Stimulated activated CD4-positive, alpha-beta T cell treated with anti-CD3 and anti-CD28 coated beads, Interleukin-2, amount 100 ng/mL, for 48 hours (primary cell): Measurements from ENCODE around the gene SHB.

Source experiments
- DNase-seq, 2 donors: peaks; one replicate each; pipeline ENCODE4 v3.0.0-alpha.2; 2020

SHB gene

DNA sequence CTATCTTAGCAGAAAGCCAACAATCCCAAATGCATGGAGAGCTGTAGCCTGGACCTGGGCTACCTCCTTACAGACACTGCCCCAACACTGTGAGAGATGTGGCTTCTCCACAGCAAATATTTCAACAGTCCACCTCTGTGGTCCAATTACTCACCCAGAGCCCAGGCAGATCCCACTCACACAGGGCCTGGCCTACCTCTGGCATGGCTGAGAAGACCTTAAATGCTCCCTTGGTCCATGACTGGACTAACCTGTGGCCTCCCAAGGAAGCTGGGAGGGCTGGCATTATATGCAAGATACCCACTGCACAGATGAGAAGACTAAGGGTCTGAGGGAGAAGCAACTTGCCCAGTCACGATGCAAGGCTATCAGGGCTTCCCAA, 142.3 kb downstream of the SHB start:
- no peak for DNase-seq

DNA sequence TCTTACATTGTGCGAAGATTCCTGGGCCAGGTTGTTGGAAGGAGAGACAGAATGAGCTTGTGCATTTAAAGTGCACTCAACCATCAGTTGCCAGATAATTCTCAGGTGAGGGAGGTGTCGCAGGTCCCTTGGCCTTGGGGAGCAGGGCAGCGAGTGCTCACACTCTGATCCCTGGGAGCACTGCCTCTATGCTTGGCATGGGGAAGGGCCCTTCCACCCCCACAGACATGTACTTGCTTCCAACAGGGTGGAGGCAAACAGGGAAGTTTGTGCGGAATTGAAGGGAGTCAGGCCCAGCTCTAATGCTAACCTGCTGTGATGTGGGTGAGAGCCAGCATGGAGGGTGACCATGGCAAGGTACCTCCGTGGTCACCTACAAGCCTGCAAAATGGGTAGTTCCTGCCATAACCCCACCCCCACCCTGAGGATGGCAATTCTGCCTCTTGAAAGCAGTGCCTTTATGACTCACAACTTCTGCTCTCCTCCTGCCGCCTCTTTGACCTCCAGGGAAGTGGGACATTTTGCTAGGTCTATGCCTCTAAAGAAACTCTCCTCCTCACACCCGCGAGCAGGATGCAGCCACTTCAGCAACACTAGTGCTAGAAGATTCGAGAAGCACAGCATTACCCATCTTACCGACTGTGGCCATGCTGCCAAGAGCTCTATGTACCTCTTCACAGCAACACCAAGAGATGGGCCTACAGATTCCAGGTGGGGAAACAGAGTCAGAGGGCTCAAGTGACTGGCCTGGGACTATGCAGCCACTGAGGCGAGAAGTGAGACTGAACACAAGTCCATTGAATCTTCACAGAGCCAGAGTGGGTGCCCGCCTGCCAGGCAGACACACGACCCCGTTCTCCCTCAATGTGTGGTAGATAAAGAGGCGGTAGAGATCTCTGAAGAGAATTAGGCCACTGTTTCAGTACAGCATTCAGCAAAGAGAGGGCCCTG, 143.0 kb downstream of the SHB start:
- no peak for DNase-seq

DNA sequence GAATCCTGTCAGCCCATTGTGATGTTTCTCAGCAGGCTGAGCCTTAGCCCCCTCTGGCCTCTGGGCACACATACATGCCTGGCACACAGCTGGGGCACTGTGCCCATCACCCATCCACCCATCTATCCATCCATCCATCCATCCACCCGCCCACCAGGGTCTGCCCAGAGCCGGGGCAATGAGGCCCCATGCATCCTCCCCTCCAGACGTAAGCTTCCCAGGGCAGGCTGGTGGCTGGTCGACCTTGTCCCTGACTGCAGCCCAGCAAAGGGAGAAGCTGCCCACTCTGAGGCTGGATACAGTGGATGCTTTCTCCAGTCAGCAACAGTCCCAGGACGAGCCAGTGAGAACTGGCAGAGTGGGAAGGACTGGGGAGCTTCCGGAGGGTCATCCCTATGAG, 144.0 kb downstream of the SHB start:
- DNase-seq = no peak

DNA sequence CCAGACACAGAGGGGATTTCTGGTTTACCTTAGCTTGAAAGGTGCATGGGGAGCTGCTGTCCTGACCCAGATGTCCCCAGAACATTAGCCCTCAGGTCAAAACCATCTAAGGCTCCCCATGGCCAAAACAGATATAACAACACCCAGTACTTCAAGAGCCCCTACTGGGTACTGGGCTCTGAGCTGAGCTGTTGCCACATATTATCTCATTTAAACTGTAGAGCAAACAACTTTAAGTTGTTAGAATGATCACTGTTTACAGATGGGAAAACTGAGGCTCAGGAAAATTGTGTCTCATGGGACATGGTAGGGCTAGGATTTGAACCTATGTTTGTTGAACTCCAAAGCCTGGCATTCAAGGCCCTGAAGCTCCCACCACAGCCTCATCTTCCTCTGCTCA, 144.5 kb downstream of the SHB start:
- DNase-seq = no peak

DNA sequence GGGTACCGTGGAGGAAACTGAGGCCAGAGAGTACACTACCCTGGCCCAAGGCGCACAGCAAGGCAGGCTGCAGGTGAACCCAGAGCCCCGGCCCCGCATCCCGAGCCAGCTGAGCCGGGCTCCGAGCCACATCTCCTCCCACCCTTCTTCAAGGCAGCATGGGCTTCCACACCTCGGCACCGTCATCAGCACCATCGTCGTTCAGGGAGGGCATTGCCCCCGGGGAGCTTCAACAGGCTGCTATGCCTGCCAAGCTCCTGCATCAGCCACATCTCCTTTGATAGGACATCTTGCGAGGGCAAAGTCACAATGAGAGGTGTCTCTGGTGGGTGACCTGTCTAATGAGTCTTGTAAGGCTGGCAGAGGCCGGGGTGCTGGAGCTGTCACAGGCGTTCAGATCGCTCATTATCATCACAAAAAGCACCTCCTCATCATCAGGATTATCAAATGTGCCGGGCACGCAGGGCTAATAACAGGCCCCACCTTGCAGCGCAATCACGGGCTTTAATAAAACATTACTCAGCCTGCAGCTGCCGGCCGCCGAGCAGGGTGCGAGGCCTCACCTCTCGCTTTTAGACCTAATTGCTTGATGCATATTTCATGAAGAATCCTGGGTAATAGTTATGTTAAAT, 145.1 kb downstream of the SHB start:
- no peak for DNase-seq

DNA sequence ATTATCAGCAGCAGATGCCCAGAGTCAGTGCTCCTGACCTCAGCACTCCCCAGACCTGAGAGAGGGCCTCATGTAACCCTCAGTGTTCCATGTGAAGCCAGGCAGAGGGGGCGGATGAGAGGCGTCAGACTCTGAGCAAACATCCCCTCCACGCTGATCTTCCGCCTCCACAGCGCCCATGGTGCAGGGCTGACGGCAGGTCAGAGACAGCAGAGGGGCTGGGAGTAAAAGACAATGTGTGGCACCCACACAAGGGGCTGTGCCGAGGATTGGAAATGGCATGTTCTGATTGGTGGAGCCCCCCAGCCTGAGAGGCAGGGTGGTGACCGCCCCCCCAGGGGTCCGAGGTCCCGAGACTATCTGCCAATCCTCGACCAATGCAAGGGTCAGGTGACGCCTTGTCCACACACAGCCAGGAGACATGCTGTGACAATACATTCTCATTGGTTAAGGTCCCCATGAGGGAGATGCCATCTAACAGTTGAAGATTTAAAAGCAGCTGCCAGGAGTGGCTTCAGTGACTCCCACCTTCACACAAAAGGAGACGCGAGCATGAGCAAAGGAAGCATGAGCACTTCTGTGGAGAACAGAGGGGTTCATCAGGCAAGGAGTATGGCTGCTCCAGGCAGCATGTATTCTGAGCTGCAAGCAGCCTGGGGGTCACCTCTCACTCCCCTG, 145.8 kb downstream of the SHB start:
- DNase-seq = no peak

DNA sequence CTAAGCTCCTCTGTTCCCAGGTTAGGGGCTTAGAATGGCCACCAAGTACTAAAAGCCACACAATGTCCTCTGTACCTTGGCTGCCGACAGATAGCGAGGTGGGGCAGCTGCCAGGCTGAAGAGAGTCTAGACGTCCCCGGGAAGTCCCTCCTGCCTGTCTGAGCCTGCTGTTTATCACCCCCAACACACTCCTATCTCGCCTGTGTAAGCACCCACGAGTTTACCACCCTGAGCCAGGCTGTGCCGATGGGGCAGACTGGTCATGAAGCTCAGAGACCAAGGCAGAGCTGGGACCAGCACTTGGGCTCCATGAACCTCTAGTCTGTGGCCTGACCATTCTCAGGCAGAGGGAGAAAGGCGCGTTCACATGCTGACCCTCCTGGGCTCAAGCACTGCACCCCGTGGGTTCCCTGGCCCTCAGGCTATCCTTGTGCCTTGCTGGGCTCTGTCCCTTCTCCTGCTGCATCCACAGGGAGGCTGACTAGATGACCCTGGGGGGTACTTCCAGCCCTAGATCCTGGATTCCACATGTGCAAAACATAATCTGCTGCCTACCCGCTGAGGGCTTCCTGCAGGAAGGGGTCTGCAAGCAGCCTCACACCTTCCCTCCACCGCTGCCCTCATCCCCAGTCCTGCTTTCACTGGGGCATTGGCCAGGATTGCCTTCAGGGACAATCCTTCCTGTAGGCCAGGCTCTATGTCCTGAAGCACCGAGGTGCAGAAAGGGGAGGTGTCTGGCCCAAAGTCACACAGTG, 146.5 kb downstream of the SHB start:
- no peak for DNase-seq

DNA sequence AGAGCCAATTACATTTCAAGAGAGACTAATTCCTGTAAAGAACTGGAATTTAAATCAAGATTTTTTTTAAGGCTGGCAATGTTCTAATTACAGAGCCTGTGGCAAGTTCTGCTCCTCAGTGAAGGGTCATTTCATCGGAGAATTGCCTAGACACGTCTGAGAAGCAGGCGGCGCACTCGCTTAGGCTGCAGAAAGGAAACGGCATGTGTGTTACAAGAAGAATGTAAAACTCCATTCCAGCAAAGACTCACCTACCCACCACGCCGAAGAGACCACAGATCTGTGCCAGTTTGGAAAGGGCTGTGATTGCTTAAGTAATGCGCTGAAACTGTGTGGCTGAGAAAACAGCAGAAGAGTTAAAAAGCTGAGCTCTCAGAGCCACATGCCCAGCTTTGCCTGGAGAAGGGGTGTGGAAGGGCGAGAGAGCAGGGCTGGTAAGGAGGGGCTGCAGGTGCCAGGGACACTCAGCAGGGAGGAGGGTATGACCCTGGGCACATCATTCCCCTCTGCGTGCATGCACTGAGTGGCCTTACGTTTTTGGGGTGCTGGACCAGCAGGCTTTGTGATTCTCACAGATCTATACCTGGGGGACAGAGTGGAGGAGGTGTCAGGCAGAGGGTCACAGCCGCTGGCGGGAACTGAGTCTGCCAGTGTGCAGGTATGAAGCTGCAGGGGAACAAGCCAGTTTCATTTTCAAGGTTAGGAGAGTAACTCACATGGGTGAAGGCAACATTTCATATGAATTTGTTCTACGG, 147.3 kb downstream of the SHB start:
- DNase-seq = no peak

DNA sequence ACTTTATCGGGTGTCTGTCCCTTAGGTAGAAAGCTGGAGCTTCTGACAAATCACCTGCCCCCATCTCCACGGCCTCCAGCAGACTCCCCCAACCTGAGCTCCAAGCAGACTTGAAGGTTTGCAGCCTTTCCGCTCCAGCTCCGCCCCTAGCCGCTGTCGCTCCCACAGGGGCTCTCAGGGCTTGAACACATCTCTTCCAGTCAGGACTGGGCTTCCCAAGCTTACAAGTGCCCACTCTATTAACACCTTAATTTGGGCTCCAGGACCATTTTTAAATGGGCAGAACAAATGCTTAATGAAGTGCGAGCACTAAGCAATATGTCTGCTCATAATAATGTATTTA, 147.9 kb downstream of the SHB start:
- no peak for DNase-seq

DNA sequence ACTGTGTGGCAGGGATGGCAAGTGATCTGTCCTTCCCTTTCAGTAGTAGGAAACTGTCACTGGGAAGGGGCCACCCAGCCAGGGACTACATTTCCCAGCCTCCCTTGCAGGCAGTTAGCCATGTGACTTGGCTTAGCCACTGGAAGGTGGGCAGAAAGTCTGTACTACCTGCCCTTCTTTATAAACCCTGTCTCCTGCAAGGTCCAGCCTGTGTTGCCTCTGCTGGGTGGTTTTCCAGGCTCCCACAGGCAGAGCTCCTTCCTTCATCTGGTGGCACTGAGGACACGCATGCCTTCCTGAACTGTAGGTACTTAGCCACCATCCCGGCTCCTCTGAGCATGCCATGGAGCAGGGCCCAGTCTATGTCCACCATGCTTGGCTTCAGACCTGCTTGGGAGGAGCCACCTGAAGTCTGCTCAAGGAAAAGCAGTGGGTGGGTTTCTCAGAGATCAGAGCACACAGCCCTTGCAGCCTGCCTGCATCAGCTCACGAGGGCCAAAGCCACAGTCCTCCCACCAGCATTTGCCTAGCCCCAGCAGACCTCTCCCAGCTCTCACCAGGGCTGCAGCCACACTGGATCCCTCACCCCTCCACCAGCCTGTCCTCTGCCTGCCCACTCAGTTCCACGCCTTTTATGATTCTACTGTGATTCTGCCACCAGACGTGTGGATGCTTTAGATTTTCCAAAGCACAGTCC, 148.4 kb downstream of the SHB start:
- no peak for DNase-seq

DNA sequence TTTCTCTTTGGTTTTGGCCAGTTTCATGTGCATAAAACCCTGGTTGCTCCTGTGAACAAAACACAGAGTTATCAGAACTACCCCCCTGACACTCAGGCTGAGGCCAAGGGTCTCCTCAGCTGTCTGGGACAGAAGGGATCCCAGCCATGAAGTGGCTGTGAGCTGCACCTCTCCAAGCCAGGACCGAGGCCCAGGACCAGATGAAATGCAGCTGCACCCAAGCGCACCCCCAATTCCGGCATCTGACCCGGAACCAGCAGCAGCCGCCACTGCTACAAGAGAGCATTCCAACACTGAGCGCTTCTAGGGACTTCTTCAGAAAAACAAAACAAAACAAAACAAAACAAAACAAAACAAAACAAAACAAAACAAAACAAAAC, 149.1 kb downstream of the SHB start:
- no peak for DNase-seq

DNA sequence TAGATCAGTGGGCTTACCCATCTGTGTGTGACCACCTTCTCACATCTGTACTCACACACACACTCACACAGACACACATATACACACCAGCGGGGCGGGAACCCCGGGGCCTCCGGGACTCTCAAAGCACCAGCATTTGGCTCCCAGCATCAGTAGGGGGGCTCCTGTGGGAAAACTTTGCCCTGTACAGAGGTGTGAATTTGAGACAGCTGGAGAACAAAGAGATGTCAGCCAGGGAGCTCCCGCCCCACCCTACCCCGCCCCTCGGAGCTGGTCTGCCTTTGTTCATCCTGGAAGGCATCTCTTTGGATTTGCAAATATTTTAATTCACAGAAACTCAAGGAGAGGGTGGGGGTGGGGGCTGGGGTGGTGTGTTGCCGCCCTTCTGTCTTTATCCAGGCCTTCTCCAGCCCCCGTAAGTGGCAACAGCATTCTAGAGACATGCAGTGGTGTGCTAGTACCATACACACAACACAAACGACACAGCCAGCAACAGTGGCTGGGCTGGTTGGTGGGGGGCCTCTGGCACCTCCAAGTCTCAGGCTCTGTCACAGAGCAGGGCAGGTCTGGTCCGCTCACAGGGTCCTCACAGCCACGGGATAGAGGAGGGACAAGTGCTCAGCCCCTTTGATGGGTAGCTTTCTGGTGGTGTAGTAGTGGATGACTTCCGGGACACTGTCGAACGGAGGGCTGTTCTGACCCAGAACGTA, 149.6 kb downstream of the SHB start:
- no peak for DNase-seq

DNA sequence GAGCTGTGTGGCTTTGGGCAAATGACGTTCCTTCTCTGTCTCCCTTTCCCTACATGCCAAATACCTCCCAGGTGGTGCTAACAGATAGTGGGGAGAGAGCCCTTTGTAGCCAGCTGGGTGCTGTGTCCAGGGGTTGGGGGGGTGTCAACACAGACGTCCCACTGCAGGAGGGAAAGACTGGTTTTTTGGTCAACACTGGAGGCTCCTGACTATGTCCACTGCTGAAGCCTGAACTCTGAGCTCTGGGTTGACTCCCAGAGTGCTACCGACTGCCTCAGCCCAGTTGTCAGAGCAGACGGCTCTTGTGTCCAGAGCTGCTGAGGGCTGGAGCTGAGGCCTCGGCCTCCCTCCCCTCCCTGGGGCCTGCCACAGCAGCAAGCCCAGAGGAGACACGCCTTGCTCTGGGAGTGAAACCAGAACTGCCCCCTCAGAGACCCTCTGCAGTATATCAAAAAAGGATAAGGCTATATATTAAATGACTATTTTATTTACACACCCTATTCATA, 150.3 kb downstream of the SHB start:
- DNase-seq = no peak

DNA sequence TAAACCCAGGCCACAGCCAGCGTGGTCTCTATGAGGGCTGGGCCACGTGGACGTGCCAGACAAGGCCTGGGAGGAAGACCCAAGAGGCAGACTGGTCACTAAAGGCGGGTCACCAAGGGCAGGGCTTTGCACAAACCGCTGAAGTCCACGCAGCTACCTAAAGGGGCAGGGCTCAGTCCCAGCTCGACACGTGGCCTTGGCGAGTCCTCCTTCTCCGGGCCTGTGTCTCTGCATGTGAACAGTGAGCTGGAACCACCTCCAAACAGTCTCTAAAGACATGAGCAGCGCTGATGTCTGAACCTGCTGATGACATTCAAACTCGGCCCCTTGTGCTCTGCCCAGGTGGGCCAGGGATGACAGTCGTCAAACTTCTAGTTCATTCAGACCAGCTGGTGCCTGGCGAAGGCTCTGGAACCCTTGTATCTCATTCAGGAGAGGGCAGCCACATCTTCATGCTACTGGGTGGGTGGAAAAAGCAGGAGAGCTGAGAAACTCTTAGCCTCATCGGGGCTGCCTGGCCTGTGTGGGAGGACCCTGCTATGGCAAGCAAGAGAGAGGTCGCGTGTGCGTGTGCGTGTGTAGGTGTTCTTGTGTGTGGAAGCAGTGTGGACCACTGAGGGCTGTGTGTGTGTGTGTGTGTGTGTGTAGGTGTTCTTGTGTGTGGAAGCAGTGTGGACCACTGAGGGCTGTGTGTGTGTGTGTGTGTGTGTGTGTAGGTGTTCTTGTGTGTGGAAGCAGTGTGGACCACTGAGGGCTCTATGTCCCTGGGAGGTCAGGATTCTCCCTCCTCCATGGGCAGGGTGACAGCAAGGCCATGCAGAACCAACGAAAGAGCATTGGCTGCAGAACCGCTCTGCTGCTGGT, 151.0 kb downstream of the SHB start:
- no peak for DNase-seq

DNA sequence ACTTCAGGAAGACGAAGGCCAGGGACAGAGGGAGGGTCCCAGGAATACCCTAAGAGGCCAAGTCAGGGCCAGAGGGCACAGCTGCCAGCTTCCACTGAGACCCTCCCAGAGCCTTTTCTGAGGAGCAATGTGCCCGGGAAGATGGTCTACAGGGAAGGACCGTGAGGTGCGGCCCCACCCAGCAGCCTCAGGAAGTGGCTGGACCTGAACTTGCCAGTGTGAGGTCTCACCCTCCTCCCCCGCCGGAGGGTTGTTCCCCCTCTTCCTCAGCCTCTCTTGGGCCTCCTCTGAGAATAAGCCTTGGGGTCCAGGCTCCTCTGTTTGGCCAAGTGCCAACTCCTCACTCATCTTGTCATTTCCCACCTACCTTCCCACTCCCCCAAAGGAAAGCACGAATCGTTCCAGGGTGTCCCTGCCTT, 151.7 kb downstream of the SHB start:
- DNase-seq = no peak

DNA sequence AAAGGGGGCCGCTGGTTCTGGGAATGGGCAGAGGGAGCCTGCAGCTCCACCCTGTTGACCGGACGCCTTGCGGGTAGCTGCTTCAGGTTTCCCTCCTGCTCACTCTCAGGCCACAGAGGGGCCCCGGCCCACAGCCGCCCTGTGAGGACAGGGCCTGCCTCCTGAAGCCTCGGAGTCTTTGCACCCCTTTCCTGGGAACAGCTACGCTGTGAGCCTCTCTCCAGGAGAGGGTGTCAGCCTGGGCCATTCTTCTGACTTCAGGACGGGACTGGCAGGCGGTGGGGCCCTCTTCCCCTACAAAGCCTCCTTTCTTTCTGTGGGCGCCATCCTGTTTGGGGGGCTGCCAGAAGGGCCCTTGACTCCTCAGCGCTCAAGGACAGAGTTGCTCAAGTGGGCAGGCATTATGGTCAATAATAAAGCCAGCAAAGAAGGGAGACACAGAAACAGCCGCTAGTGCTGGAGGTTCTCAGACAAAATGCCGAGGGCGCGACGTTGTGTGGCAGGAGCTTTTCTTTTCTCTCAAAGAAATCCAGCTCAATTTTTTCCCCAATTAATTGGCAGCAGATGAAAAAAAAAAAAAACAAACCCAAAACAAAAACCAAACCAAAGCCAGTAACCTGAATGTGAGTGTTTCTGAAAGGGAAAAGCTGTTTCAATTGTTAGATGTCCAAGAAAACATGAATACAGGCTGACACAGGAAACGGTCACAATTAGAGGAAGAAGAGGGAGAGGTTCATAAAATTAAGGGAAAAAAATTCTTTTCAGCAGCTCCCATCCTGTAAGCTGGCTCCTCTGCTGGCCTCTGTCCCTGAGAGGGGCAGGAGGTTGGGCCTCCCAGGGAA, 152.3 kb downstream of the SHB start:
- no peak for DNase-seq

DNA sequence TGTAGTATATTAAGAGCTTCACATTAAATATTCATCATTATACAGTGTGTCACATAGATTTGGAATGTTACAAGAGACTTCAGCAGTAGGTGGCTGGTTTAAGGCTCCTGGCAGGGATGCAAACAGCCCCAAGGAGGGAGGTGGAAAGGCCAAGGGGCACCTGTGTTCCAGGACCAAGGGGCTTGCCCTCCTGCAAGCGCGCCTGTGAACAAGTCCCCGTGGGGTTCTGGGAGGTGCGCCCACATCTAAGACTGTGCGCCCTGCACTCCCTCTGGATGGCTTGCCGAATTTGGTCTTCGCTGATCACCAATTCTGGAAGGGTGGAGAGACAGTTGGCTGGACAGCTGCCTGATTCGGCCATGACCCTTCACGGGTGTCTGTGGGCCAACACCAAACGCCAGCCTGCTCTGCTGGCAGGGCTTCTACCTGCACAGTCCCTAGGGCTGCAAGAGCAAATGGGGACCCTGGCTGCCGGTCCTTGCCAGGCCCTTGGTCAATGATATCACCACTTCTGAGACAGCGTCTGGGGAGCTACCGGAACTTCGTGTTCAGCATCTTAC, 153.0 kb downstream of the SHB start:
- DNase-seq = no peak

DNA sequence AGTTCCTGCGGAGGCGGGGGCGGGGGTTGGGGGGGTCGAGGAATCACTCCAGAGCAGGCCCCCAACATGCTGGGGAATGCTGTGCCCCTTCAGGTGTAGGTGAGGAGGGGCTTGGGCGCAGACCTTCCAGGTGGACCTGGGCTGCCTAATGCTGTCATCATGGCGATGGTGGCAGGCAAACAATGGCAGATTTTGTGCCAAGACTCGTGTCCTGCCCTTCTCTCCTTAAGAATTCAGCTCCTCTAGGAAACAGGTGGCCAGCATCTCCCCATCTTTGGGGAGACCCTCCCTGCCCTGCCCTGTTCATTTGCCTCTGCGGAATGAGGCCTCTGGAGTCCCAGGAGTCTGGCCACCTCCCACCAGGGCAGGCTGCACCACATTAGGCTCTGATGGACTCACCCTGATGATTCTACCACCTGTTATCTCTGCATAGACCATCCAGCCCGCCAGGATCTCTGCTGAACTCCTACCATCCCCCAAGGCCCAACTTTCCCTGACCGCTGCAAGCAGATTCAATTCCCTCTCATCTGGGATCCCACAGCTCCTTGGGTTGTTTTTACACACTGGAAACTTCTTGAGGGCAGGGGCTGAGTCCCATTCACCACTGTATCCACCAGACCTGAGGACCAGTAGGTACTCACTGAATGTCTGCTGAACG, 154.2 kb downstream of the SHB start:
- DNase-seq = no peak
